Lung (tissue), 12 donors: ENCODE results near the gene TTC13. TPM values are rescaled to one million over a fixed set of nuclear protein-coding genes. Genes with fewer than 3 reads are reported as not detected.

Experiments used
- ATAC-seq: fragments of 200-7000 bp; cut with Tn5 transposase; one replicate; pipeline ENCODE4 v1.9.1; 2020; ENCODE audit warnings: moderate number of reproducible peaks; ENCODE audit not compliant: insufficient read depth, low FRiP score
- DNase-seq, 3 donors: peaks; one replicate each; pipeline ENCODE4 v3.0.0-alpha.2; 2013 to 2017
- H3K27ac ChIP-seq, 2 donors: one replicate each; pipeline ENCODE4 v1.5.1; 2013; ENCODE audit warnings: mild to moderate bottlenecking in 2 of 2, moderate library complexity in 2 of 2, control low read depth in 1 of 2, inconsistent platforms in 1 of 2, low read depth in 1 of 2, low read length in 1 of 2
- H3K27me3 ChIP-seq, 3 donors: one replicate each; pipeline ENCODE4 v1.5.1; 2013; ENCODE audit warnings: low read length in 2 of 3; ENCODE audit not compliant: control insufficient read depth in 3 of 3, insufficient read depth in 3 of 3
- H3K36me3 ChIP-seq, 4 donors: one replicate each; pipeline ENCODE4 v1.5.1; 2013; ENCODE audit warnings: low read length in 4 of 4, mild to moderate bottlenecking in 1 of 4, moderate library complexity in 1 of 4; ENCODE audit not compliant: control insufficient read depth in 4 of 4, insufficient read depth in 4 of 4
- H3K4me1 ChIP-seq, 5 donors: one replicate each; pipeline ENCODE4 v1.5.1; 2013; ENCODE audit warnings: low read length in 5 of 5, mild to moderate bottlenecking in 2 of 5, moderate library complexity in 1 of 5; ENCODE audit not compliant: control insufficient read depth in 5 of 5, insufficient read depth in 5 of 5
- H3K4me3 ChIP-seq: one replicate; pipeline ENCODE4 v1.5.1; 2013; ENCODE audit warnings: mild to moderate bottlenecking, control low read depth, moderate library complexity
- H3K9ac ChIP-seq, 2 donors: one replicate each; pipeline ENCODE4 v1.5.1; 2013; ENCODE audit warnings: low read length in 2 of 2, control low read depth in 1 of 2; ENCODE audit not compliant: insufficient read depth in 1 of 2
- H3K9me3 ChIP-seq, 4 donors: one replicate each; pipeline ENCODE4 v1.5.1; 2013; ENCODE audit warnings: low read length in 3 of 4, mild to moderate bottlenecking in 1 of 4, moderate library complexity in 1 of 4; ENCODE audit not compliant: control insufficient read depth in 4 of 4, insufficient read depth in 3 of 4
- CTCF ChIP-seq: IDR thresholded peaks from 2 replicates; pipeline ENCODE4 v1.5.1; 2012; ENCODE audit warnings: mild to moderate bottlenecking; ENCODE audit errors: control extremely low read depth, extremely low read depth
- WGBS, 2 donors: extraction: QIAGEN DNeasy Blood & Tissue Kit; methylation state at CpG; one replicate each; pipeline ENCODE4 v1.1.7; 2013; 5-methylcytosine and 5-hydroxymethylcytosine counted together
- polyA plus RNA-seq, 2 donors: library from polyadenylated mRNA; stranded (reverse); fragments of 200-250 nt; gene quantifications; one replicate each; pipeline ENCODE4 v1.2.1, GENCODE V29; 2013
- total RNA-seq, 2 donors: library from RNA; depleted of rRNA in 1 of 2; stranded (reverse); fragments of >200 nt in 1 of 2; gene quantifications; one replicate each; pipeline ENCODE4 v1.2.1, GENCODE V29; 2014 to 2021
- donor health status: control.
- donor health status: control.
- donor health status: Bipolar disorder and iron deficiency.
- donor health status: healthy.
- donor health status: DM: yes; HTN: yes; CAD: no.

The TTC13 gene
- total and polyA plus RNA-seq, 4 donors = 7.9 to 24.5 (median 17.4) TPM

GRCh38 chr1:231000639-231001038 is 22.0 kb upstream of the TTC13 start:
- Histone ChIP-seq H3K9ac (no peak overlapping the region), H3K4me1 (no peaks in the 10 kb centered on the region), H3K36me3 (peaks cover 33 to 44% (median 37%) of the 10 kb centered on the region in 4 donors), H3K4me3 (no peak overlapping the region), H3K27ac (no peak overlapping the region), H3K27me3 (no peaks in the 10 kb centered on the region), H3K9me3 (peaks cover 0 to 9% (median 6%) of the 10 kb centered on the region in 4 donors)
- 95 to 97% methylated on average over 1 of the region's 1 CpG for WGBS, 2 donors
- no peak for DNase-seq
- TF ChIP-seq CTCF = no peak
- no peak for ATAC-seq

GRCh38 chr1:231000201-231000600 is 21.5 kb upstream of the TTC13 start:
- H3K36me3 ChIP-seq = peaks cover 33 to 45% (median 37%) of the 10 kb centered on the region in 4 donors
- TF ChIP-seq CTCF = no peak
- H3K4me1 ChIP-seq = no peaks in the 10 kb centered on the region
- DNase-seq (no peak), ATAC-seq (no peak)
- no peak overlapping the region for H3K9ac ChIP-seq
- WGBS, 2 donors = 95 to 96% methylated on average over 4 of the region's 4 CpGs
- peaks cover 0 to 8% (median 6%) of the 10 kb centered on the region in 4 donors for H3K9me3 ChIP-seq
- H3K27ac ChIP-seq = no peak overlapping the region
- no peaks in the 10 kb centered on the region for H3K27me3 ChIP-seq
- H3K4me3 ChIP-seq = no peak overlapping the region

- peaks cover 29 to 41% (median 37%) of the 10 kb centered on the region in 4 donors for H3K36me3 ChIP-seq
- ATAC-seq (no peak), DNase-seq (no peak)
- no peaks in the 10 kb centered on the region for H3K9me3 ChIP-seq
- peaks cover 0 to 6% (median 0%) of the 10 kb centered on the region in 5 donors for H3K4me1 ChIP-seq
- 96 to 97% methylated on average over 1 of the region's 1 CpG for WGBS, 2 donors
- H3K27me3 ChIP-seq = no peaks in the 10 kb centered on the region
- no peak for TF ChIP-seq CTCF
- no peak overlapping the region for H3K4me3 ChIP-seq
- no peak overlapping the region for H3K27ac ChIP-seq
- H3K9ac ChIP-seq = no peak overlapping the region
Observed at GRCh38 chr1:230994860-230995259, 16.2 kb upstream of the TTC13 start.
